HG02840 (cell line): ENCODE data around the gene TUBGCP6.

Experiments
- ATAC-seq: cut with Tn5 transposase; IDR thresholded peaks from one replicate; pipeline ENCODE4 v1.9.1; 2021; ENCODE audit warnings: mild to moderate bottlenecking, moderate library complexity, moderate number of reproducible peaks; ENCODE audit not compliant: unreplicated experiment, low FRiP score

The TUBGCP6 gene

DNA sequence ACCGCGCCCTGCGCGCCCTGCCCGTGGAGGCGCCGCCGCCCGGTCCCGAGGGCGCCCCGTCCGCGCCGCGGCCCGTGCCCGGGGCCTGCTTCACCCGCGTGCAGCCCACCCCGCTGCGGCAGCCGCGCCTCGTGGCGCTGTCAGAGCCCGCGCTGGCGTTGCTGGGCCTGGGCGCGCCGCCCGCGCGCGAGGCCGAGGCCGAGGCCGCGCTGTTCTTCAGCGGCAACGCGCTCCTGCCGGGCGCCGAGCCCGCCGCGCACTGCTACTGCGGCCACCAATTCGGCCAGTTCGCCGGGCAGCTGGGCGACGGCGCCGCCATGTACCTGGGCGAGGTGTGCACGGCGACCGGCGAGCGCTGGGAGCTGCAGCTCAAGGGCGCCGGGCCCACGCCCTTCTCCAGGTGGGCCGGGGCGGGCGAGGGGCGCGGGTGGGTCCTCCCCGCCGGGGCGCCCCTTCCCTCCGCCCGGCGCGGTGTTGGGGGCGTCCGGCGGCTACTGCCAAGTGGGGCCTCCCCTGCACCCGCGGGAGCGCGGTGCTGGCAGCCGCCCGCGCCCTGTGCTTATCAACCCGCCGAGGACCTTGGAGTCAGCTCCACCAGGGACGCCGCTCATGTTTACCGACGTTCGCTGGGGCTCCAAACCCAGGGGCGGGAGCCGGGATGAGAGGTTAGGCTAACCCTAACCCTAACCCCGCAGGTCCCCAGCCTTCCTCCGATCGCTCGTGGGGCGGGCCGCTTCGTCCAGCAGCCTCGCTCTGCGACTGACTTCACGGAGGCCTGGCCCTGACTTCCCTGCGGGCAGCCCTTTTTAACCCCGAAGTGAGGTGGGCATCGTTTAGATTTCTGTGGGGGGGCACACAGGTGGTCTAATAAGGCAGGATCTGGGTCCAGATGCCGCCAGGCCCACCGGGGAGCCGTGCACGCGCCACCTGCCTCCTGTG lies 43.4 kb downstream of the TUBGCP6 start:
- ATAC-seq, result peak; percentile 32

GRCh38 chr22:50200461-50201190 lies 44.2 kb downstream of the TUBGCP6 start, which contains the start of gene SELENOO:
SELENOO (plus strand) TSS chr22:50201011; CDS start chr22:50201037, 26 bp downstream.
- ATAC-seq, result peak; percentile 63

DNA sequence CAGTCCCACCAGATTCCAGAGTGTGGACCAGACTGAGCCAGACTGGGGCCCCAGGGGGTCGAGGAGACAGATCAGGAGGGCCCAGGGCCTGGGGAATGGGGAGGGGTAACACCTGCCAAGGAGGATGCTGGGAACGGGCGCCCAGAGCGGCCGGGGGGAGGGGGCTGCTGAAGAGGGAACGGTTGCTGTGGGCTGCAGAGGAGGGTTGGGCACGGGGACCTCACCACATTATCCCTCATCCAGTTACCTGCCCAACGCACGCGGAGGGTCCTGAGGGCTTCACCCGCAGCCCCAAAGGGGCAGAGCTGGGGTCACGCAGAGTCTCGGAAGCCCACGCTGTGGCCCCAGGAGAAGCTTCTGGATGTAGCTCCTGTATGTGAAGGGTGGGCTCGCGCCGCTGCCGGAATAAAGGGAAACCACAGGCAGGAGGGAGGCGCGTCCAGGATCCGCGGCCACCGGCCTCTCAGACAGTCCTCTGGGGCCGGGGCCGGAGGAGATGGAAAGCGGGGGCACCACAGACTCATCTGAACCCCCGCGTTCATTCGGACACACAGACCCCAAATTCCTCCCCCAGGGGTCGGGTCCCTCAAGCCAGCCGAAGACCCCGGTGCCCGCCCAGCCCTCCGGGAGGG lies 44.9 kb downstream of the TUBGCP6 start:
- ATAC-seq, result peak; percentile 4

- ATAC-seq, result no peak
Observed at GRCh38 chr22:50199251-50199721, 45.5 kb downstream of the TUBGCP6 start.

- ATAC-seq, result no peak
Observed at GRCh38 chr22:50198624-50199017, 46.2 kb downstream of the TUBGCP6 start.

DNA sequence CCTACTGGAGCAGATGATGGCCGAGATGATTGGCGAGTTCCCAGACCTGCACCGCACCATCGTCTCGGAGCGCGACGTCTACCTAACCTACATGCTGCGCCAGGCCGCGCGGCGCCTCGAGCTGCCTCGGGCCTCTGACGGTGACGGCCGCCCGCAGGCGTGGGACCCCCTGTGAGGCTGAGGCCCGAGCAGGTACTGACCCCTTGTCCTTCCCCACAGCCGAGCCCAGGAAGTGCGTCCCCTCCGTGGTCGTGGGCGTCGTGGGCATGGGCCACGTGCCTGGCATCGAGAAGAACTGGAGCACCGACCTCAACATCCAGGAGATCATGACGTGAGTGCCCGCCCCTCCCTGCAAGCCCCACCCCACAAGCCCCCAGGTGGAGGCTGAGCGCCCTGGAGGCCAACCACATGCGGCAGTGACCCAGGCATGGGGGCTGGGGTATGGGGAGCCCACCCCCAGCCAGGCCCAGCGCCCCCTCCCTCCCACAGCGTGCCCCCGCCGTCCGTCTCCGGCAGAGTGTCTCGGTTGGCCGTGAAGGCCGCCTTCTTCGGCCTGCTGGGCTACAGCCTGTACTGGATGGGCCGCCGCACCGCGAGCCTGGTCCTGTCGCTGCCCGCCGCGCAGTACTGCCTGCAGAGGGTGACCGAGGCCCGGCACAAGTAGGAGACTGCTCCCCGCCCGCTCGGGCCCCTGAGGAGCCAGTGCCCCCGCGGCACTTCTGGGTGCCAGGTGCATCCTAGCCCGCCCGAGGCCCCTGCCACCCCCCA lies 46.8 kb downstream of the TUBGCP6 start:
- ATAC-seq, result no peak

DNA sequence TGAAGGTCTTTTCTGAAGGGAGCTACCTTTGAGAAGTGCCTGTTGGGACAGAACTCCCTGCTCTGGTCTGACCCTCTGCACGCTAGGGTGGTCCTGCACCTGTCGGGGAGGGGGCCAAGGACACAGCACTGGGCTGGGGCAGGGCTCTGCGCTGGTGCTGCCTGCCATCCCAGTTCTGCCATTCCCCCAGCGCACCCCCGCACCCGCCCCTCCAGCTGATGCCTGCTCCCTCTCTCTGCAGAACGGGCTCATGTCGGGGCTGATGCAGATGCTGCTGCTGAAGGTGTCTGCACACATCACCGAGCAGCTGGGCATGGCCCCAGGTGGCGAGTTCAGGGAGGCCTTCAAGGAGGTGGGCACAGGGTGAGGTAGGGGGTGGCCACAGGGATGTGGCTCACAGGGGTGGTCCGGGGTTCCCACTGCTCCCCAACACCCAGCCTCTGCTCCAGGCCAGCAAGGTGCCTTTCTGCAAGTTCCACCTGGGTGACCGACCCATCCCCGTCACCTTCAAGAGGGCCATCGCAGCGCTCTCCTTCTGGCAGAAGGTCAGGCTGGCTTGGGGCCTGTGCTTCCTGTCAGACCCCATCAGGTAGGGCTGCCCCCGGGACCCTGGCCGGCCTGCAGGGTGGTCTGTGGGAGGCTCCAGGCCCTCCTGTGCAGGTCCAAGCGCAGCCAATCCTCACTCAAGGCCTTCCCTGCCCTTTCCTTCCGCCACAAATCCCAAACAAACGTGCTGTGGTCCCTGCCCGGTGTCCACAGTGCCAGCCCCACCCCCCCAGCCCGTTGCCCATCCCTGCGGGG lies 47.6 kb downstream of the TUBGCP6 start:
- ATAC-seq, result no peak

DNA sequence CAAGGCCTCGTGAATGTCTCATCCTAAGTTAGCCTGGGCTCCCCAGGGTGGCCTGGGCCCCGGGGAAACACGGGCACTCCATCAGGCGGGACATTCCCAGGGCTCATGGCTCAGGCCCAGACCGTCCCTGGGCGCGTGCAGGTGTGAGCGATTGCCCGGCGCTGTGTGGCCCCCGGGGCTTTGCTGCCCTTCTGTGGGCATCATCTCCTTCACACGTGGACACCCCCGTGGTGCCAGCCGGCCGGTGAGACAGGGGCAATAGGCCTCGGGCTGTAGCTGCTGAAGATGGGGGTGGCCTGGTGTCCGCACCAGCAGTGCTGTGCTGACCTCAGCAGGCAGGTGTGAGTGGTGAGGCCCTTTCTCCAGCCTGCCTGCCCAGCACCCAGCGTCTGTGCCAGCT lies 48.6 kb downstream of the TUBGCP6 start:
- ATAC-seq, result no peak

- ATAC-seq, result no peak
Observed at GRCh38 chr22:50194037-50194805, 50.6 kb downstream of the TUBGCP6 start.

GRCh38 chr22:50193621-50194020 lies 51.2 kb downstream of the TUBGCP6 start:
- ATAC-seq, result no peak

DNA sequence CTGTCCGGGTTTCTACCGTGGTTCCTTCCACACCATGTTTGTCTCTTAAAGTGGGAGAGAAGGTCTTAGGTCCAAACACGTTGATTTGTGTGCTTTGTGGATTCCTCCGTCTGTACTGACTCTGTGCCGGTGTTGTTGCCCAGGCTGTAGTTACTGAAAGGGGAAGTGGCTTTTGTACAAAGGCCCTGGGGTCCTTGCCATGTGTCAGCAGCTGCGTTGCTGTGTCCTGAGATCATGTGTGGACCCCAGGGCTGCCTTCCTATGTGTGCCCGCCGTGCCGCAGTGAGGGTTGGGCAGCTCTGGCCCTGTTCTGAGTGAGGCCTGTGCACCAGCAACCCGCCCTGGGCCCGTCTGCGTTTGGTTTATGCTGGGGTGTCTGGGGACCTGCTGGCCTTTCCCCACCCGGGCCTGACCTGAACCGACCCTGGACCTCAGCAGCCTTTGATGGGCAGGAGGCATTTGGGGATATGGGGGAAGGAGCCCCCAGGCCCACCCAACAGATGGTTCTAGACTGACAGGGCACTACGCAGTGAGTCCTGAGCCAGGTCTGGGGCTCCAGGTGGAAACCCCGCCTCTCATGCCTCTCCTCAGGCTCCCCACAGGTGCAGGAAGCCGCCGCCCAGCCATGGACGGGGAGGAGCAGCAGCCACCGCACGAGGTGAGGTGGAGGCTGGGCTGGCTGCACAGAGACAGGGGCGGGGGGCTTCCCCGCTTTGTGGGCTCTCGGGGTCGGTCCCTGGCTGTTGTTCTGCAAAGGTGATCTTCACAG lies 52.2 kb downstream of the TUBGCP6 start:
- no peak for ATAC-seq

- ATAC-seq, result peak; percentile 11
Observed at GRCh38 chr22:50190941-50191741, 53.7 kb downstream of the TUBGCP6 start.

DNA sequence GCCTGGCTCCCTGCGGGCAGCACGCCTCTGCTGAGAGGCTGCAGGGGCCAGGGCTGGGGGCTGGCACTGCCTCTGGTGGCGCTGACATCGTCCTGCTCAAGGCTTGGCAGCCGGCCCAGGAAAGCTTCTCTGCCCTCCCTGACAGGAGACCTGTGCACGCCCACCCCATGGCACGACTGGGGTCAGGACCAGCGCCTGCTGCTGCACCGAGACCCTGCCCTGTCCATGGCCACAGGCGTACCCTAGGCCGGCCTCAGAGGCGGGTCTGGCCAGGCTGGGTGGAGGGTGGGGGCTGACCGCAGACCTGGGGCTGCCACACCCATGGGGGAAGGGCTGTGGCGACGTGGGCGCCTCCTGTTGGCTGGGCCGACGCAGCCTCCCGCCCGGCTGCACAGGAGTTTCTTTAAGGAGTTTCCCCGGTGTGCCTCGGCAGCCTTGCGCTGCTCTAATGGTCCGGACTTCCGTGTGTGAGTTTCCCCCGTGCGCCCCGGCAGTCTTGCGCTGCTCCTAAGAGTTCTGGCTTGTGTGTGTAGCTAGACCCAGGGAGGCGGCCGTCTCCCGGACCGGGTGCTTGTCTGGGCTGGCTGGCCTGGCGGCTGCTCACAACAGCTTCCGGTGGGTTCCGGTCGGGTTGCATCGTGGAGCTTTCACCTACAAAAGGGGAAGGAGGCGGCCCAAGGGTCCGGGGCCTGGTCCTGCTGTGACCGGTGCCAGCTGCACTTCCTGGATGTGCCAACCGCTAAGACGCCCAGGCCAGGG lies 54.5 kb downstream of the TUBGCP6 start:
- ATAC-seq, result peak; percentile 36

GRCh38 chr22:50189849-50190181 lies 55.0 kb downstream of the TUBGCP6 start:
- ATAC-seq, result no peak

DNA sequence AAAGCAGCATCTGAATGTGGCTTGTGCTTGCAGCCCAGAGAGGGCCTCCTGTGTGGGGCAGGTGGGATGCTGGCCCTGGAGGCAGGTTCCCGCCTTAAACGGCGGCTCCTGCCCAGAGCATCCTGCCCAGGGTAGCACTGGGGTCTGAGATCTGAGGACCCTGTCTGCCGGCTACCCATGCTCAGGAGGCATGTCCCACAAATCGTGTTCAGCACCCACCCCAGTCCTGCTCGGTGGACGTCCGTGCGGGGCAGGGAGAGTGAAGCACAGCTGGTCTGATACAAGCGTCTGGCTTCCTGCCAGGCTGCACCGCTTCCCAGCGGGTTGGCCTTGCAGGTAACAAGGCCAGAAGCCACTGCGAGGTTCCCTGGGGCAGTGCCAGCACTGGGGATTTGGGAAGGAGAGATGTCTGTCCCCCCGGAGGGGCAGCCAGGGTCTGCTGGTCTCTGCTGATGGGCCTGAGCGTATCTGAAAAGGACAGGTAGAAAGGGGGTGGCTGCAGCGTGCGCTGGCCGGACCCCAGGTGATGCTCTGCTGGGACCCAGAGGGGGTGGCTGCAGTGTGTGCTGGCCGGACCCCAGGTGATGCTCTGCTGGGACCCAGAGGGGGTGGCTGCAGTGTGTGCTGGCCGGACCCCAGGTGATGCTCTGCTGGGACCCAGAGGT lies 55.5 kb downstream of the TUBGCP6 start:
- no peak for ATAC-seq

- ATAC-seq, result no peak
Observed at GRCh38 chr22:50188356-50188755, 56.5 kb downstream of the TUBGCP6 start.
